ENCODE data around the gene TAB3. TPM values are rescaled to one million over a fixed set of nuclear protein-coding genes. Genes with fewer than 3 reads are reported as not detected.

The TAB3 gene
- total and polyA plus RNA-seq, 2 of the 4 experiments (the other 2 are of a cell fraction) = 4.7 to 6.4 TPM

DNA sequence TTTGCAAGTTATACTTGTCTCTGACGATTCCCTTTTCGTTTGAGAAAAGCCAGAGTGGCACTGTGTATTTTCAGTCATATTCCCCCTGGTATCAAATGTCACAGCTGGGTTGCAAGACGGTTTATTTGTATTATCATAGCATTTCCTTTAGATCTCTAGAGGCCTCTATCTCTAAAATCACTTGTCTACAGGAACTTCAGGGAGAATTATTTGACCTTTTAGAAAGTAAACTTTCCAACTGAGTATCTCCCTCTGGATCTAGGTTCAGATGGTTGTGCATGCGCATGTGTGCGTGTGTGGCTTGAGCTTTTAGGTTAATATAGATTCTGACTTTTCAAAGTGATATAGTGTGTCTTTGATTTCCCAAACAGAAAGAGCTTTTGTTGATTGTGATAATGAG lies 15.1 kb upstream of the TAB3 start:
- H2AFZ ChIP-seq (replicated peaks; ENCODE audit: low read length, poor library complexity) = no peak overlapping the region
- H3K9me1 ChIP-seq (ENCODE audit: insufficient read depth, low read length) = no peaks in the 10 kb centered on the region

More for the DNA sequence above, 15.1 kb upstream of the TAB3 start:
- H2AK5ac ChIP-seq (ENCODE audit: low read depth, low read length) = no peak overlapping the region
- no peak overlapping the region for H4K91ac ChIP-seq (ENCODE audit: insufficient read depth, low read depth, low read length)
- ChIA-PET POLR2A (ENCODE audit: unreplicated experiment) (no interaction called here), CTCF (no interaction called here)
- H3K18ac ChIP-seq (ENCODE audit: low read depth, low read length) = peak overlapping the region; percentile 73; the same call in 1 of the 2 replicates
- no peak overlapping the region for H4K8ac ChIP-seq (ENCODE audit: low read depth in 2 of 2, low read length in 2 of 2)
- no peaks in the 10 kb centered on the region for H3K4me1 ChIP-seq (ENCODE audit: control insufficient read depth, insufficient read depth, low read length)
- no peak overlapping the region for H2BK15ac ChIP-seq (ENCODE audit: low read depth, low read length)
- no peak overlapping the region for H3K9ac ChIP-seq (ENCODE audit: low read depth, low read length)
- no peak overlapping the region for H4K5ac ChIP-seq (ENCODE audit: low read depth, low read length)
- H3K56ac ChIP-seq (ENCODE audit: extremely low read depth, insufficient read depth, low read length) = no peak overlapping the region
- no peaks in the 10 kb centered on the region for H3K9me3 ChIP-seq (ENCODE audit: control insufficient read depth, insufficient read depth, low read length)
- H3K79me1 ChIP-seq (ENCODE audit: low read depth in 1 of 2, low read length in 2 of 2) = no peaks in the 10 kb centered on the region
- intact Hi-C loops (cut with micrococcal nuclease) (no loop called here), in situ Hi-C loops (cut with MboI; ENCODE audit: low sequenced_read_pairs) (no loop called here), dilution Hi-C loops (cut with HindIII; ENCODE audit: low sequenced_read_pairs, unreplicated experiment) (no loop called here)
- H3K27ac ChIP-seq (ENCODE audit: insufficient read depth, low read length) = no peak overlapping the region
- no peaks in the 10 kb centered on the region for H3K27me3 ChIP-seq (ENCODE audit: control insufficient read depth, insufficient read depth, low read length)
- peak overlapping the region; percentile 26 for H2BK5ac ChIP-seq (ENCODE audit: low read depth, low read length, poor library complexity, severe bottlenecking)
- H3K4me3 ChIP-seq (ENCODE audit: insufficient read depth, low read depth, low read length) = no peak overlapping the region
- H2BK20ac ChIP-seq (ENCODE audit: low read depth, low read length) = no peak overlapping the region
- no CpG with 5 or more reads among the region's 5 CpGs for WGBS, 2 experiments (ENCODE audit: extremely low coverage in 2 of 2, insufficient read length in 1 of 2)
- H3K4me2 ChIP-seq (ENCODE audit: low read depth, low read length) = peak overlapping the region; percentile 30; the same call in 1 of the 2 replicates
- H2AK9ac ChIP-seq (replicated peaks; ENCODE audit: low read depth, low read length, poor library complexity) = no peak overlapping the region
- H3K4ac ChIP-seq (ENCODE audit: low read depth, low read length) = no peak overlapping the region
- no peak; the same call in 1 of the 2 replicates for ATAC-seq (ENCODE audit: low read depth)
- H3K23ac ChIP-seq (ENCODE audit: low read depth, low read length) = no peak overlapping the region
- H2BK120ac ChIP-seq (ENCODE audit: low read depth, low read length) = no peak overlapping the region
- no peak overlapping the region for H3K14ac ChIP-seq (replicated peaks; ENCODE audit: low read depth, low read length)
- DNase-seq = no peak
- no peaks in the 10 kb centered on the region for H3K36me3 ChIP-seq (ENCODE audit: control insufficient read depth, insufficient read depth, low read length)
- no TSS peak for BruUV-seq (replicated peaks)
- H4K20me1 ChIP-seq (ENCODE audit: insufficient read depth, low read length) = no peaks in the 10 kb centered on the region
- TF ChIP-seq NFE2L2 (IDR thresholded peaks at IDR 0.05; ENCODE audit: low read depth, low read length) (no peak), MXI1 (IDR thresholded peaks at IDR 0.05; ENCODE audit: borderline replicate concordance, low read depth, low read length) (no peak), FOS (IDR thresholded peaks at IDR 0.05; ENCODE audit: low read depth, low read length) (no peak), MAFK (IDR thresholded peaks at IDR 0.05; ENCODE audit: low read depth, low read length) (no peak), SMC3 (IDR thresholded peaks at IDR 0.05; ENCODE audit: low read depth, low read length) (no peak), BHLHE40 (IDR thresholded peaks at IDR 0.05; ENCODE audit: low read depth, low read length) (no peak), RFX5 (IDR thresholded peaks at IDR 0.05; ENCODE audit: low read depth, low read length) (no peak), CHD1 (IDR thresholded peaks at IDR 0.05; ENCODE audit: low read depth, low read length) (no peak), ELK1 (IDR thresholded peaks at IDR 0.05; ENCODE audit: borderline replicate concordance, low read depth, low read length) (no peak), POLR2A (IDR thresholded peaks at IDR 0.05; ENCODE audit: low read depth, low read length) (no peak), CEBPB (IDR thresholded peaks at IDR 0.05; ENCODE audit: low read depth, low read length) (no peak), RAD21 (IDR thresholded peaks at IDR 0.05; ENCODE audit: low read length) (no peak), RCOR1 (IDR thresholded peaks at IDR 0.05; ENCODE audit: insufficient replicate concordance, low read length) (no peak), MAZ (IDR thresholded peaks at IDR 0.05; ENCODE audit: borderline replicate concordance, low read depth, low read length) (no peak)
- TF ChIP-seq, protein P1, sequence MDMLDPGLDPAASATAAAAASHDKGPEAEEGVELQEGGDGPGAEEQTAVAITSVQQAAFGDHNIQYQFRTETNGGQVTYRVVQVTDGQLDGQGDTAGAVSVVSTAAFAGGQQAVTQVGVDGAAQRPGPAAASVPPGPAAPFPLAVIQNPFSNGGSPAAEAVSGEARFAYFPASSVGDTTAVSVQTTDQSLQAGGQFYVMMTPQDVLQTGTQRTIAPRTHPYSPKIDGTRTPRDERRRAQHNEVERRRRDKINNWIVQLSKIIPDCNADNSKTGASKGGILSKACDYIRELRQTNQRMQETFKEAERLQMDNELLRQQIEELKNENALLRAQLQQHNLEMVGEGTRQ (IDR thresholded peaks at IDR 0.05; ENCODE audit: low read depth, low read length) = no peak
- TF ChIP-seq, protein P2, sequence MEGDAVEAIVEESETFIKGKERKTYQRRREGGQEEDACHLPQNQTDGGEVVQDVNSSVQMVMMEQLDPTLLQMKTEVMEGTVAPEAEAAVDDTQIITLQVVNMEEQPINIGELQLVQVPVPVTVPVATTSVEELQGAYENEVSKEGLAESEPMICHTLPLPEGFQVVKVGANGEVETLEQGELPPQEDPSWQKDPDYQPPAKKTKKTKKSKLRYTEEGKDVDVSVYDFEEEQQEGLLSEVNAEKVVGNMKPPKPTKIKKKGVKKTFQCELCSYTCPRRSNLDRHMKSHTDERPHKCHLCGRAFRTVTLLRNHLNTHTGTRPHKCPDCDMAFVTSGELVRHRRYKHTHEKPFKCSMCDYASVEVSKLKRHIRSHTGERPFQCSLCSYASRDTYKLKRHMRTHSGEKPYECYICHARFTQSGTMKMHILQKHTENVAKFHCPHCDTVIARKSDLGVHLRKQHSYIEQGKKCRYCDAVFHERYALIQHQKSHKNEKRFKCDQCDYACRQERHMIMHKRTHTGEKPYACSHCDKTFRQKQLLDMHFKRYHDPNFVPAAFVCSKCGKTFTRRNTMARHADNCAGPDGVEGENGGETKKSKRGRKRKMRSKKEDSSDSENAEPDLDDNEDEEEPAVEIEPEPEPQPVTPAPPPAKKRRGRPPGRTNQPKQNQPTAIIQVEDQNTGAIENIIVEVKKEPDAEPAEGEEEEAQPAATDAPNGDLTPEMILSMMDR (conservative IDR thresholded peaks at IDR 0.05; ENCODE audit: low read depth, low read length) = no peak

All from IMR-90 (cell line).